Fibroblast of mammary gland (primary cell): ENCODE data around the gene FNIP1.

ENCODE experiments used
- DNase-seq: peaks from one replicate; pipeline ENCODE4 v3.0.0-alpha.2; 2010; ENCODE audit warnings: low read depth
- H3K4me3 ChIP-seq: 2 replicates; pipeline ENCODE4 v1.5.1; 2011; ENCODE audit warnings: low read depth, mild to moderate bottlenecking, low read length, moderate library complexity; ENCODE audit not compliant: control insufficient read depth
- CTCF ChIP-seq: conservative IDR thresholded peaks from 2 replicates; pipeline ENCODE4 v1.5.1; 2011; ENCODE audit warnings: low read depth, low read length, inconsistent platforms; ENCODE audit not compliant: control insufficient read depth, insufficient read depth

The FNIP1 gene

GRCh38 chr5:131617140-131617822 is 179.5 kb downstream of the FNIP1 start:
- no peak for DNase-seq
- TF ChIP-seq CTCF = no peak
- no peak overlapping the region for H3K4me3 ChIP-seq

GRCh38 chr5:131615957-131616356 is 180.9 kb downstream of the FNIP1 start:
- no peak for DNase-seq
- no peak for TF ChIP-seq CTCF
- no peak overlapping the region for H3K4me3 ChIP-seq

GRCh38 chr5:131613423-131613822 is 183.4 kb downstream of the FNIP1 start:
- DNase-seq = no peak
- no peak overlapping the region for H3K4me3 ChIP-seq
- no peak for TF ChIP-seq CTCF

- no peak overlapping the region for H3K4me3 ChIP-seq
- no peak for DNase-seq
- no peak for TF ChIP-seq CTCF
Measured at GRCh38 chr5:131611064-131611381, 185.8 kb downstream of the FNIP1 start.

GRCh38 chr5:131610198-131611063 is 186.4 kb downstream of the FNIP1 start:
- no peak overlapping the region for H3K4me3 ChIP-seq
- TF ChIP-seq CTCF = no peak
- DNase-seq = peak; percentile 49

GRCh38 chr5:131609774-131610173 is 187.0 kb downstream of the FNIP1 start:
- no peak overlapping the region for H3K4me3 ChIP-seq
- TF ChIP-seq CTCF = no peak
- no peak for DNase-seq
